ENCODE measurements around the gene ZNF75A.
"Not testable (repeated sequence)": the region's sequence is repeated elsewhere in the genome, so short reads cannot be mapped to it uniquely, and the experiment has no call there.

Gene ZNF75A

GRCh38 chr16:3305109-3306068, at the start of gene ZNF75A, which contains the start of gene TIGD7:
Gene ZNF75A, plus strand, starts transcription at chr16:3305497. Its CDS starts 2,932 bp downstream, at chr16:3308429.
Gene TIGD7, minus strand, starts transcription at chr16:3305430. Its CDS starts 4,816 bp downstream, at chr16:3300614.
- peak; percentile 80 for DNase-seq (ENCODE audit: low read depth, low spot score)

DNA sequence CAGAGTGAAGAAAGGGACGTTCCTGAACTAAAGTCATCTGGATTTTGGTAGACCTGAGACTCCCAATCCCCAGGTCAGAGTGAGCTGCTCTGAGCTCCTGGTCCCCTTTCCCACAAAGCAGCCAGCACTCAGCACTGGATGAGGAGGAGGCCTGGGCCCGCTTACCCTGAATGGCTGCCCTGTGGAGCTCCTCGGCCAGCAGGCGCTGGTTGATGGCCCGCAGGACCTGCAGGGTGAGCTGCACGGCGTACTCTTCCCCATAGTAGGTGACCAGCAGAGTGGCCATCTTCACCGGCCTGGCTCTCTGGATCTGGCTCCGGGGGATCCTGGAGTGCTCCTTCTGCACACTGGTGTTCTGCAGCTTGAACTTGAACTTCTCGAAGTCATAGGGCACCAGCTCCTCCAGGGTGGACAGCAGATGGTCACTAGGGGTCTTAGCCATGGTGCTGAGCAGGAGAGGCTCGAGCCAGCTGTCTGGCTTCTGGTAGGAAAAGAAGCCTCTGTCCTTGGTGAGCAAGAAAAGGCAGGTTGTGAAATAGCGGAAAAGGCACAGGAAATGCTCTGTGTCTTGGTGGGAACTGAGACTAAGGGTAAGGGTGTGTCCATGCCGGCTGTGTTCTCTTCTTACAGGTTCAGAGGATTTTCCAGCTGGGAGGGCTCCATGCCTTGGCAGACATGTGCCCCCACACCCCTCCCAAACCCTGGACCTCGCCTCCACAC, 49.0 kb upstream of the ZNF75A start, which contains the start of gene MEFV:
Gene MEFV (minus strand): TSS at position 488 of the 720 bp plus-strand sequence. CDS start 46 bp downstream, at position 442.
- no peak for DNase-seq (ENCODE audit: low read depth, low spot score)

GRCh38 chr16:3256866-3257465, 48.3 kb upstream of the ZNF75A start:
- DNase-seq (ENCODE audit: low read depth, low spot score) = no peak

GRCh38 chr16:3259836-3260235, 45.5 kb upstream of the ZNF75A start:
- DNase-seq (ENCODE audit: low read depth, low spot score) = no peak

DNA sequence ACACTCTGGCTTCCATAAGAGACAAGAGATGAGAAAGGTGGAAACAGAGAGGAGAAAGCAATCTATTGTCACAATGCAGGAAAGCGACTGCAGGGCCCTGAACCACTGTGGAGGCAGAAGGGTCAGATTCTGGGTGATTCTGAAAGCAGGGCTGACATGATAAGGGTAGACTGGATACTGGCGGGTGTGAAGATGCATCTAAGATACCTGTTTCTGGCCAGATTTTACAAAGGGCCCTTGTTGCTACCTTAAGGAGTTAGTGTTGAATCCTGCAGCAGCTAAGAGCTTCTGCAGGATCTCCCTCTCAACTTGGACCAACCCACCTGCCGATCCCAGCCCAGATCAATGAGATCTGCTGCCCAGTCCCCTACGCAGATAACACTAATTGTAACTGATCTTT, 42.8 kb upstream of the ZNF75A start:
- DNase-seq (ENCODE audit: low read depth, low spot score) = no peak

DNA sequence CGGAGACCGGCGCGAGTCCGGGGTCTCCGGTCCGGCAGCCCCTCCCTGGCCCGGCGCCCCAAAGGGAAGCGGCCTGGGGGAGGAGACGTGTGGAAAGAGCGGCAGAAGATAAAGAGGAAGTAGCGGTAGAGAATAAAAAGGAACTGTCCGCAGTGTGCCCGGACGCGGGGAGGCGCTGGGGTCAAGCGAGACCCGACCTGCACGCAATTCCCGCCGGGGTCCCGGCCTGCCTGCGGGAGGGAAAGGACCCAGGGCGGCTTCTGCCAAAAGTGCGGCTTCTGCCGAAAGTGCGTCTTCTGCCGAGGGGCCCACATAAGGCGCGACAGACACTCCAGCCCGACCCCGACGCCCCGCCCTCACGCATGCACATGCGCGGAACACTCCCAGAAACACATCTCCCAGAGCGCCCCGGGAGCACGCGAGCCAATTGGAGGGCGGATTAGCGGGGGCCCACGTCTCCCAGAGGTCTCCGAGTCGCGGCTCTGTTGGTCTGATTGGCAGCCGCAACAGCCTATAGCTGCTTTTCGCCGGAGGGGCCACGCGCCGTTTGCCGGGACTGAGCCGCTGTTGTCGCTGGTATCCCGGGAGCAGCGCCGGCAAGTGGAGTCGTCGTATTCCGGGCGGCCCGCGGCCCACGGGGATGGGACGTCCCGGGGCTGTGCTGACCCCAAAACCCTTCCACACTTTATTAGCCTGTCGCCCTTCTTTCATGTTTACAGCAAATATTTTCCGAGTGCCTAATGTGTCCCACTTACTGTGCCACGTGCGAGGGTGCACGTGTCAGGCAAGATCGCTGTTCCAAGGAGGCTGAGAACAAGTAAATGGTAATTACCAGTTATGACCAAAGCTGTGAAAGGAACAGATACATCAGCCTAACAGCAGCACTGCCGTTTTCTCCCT, 40.9 kb upstream of the ZNF75A start:
- peak; percentile 88 for DNase-seq (ENCODE audit: low read depth, low spot score)

DNA sequence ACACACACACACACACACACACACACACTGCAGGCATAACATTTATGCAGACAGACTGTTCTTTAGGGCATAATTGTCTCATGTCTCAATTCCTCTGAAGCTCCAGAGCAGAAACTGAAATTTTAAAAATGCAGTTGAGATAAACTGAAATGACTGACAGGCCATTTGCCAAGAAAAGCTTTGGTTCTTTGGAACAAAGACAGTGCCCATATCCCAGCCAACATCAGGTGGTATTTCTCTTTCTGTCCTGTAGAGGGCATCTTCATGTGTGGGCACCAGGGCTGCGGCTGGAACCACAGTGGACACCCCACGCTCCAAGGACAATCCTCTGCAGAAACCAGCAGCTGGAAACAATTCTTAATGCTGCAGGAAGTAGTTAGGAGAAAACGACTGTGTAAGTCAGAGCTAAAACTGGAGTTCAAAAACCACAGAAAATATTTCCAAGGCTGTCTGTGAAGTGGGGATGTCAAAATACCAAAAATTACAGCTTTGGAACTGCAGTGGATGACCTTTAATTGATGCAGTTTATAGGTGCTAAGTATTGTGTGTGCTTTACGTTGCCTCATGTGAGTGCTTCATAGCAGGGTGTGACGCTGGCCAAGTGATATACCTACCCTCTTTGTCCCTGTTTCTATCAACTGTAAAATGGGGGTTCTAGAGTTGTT, 38.3 kb upstream of the ZNF75A start:
- no peak for DNase-seq (ENCODE audit: low read depth, low spot score)

GRCh38 chr16:3268294-3268693, 37.0 kb upstream of the ZNF75A start:
- no peak for DNase-seq (ENCODE audit: low read depth, low spot score)

DNA sequence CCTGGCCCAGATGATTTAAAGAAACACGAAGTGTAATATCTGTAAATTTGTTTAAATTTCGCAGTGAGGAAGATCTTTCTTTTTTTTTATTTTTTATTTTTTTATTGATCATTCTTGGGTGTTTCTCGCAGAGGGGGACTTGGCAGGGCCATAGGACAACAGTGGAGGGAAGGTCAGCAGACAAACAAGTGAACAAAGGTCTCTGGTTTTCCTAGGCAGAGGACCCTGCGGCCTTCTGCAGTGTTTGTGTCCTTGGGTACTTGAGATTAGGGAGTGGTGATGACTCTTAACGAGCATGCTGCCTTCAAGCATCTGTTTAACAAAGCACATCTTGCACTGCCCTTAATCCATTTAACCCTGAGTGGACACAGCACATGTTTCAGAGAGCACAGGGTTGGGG, 34.6 kb upstream of the ZNF75A start:
- DNase-seq (ENCODE audit: low read depth, low spot score) = not testable (repeated sequence)

- DNase-seq (ENCODE audit: low read depth, low spot score) = not testable (repeated sequence)
These were observed 34.0 kb upstream of the ZNF75A start for GRCh38 chr16:3271281-3271680.

GRCh38 chr16:3274490-3274889, 30.8 kb upstream of the ZNF75A start:
- no peak for DNase-seq (ENCODE audit: low read depth, low spot score)

DNA sequence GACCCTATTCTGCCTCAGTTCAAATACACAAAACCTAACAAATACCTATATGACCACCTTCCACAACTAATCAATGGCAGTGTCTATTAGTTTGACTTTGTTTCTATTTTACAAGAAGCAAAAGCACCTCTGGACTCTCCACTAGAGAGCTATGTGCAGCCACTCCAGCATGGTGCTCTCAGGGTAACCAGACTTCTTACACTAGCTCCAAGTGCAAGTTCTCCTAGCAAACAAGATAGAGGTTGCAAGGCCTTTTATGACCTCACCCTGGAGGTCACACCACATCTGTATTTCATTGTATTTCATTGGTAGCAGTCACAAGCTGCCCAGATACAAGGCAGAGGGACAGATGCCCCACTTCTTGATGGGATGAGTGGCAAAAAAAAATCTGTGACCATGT, 30.4 kb upstream of the ZNF75A start:
- DNase-seq (ENCODE audit: low read depth, low spot score) = no peak

DNA sequence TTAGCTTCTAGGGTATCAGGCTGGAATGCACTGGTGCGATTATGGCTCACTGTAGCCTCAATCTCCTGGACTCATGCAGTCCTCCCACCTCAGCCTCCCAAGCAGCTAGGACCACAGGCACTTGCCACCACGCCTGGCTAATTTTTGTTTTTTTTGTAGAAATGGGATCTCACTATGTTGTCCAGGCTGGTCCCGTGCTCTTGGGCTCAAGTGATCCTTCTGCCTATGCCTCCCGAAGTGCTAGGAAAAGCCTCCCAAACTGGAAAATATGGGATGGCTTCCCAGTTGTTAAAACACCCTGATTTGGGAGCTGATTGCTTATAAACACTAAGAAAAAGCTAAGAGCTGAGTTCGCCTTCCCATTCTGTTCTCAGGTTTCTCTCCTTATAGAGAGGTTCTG, 28.6 kb upstream of the ZNF75A start:
- no peak for DNase-seq (ENCODE audit: low read depth, low spot score)

DNA sequence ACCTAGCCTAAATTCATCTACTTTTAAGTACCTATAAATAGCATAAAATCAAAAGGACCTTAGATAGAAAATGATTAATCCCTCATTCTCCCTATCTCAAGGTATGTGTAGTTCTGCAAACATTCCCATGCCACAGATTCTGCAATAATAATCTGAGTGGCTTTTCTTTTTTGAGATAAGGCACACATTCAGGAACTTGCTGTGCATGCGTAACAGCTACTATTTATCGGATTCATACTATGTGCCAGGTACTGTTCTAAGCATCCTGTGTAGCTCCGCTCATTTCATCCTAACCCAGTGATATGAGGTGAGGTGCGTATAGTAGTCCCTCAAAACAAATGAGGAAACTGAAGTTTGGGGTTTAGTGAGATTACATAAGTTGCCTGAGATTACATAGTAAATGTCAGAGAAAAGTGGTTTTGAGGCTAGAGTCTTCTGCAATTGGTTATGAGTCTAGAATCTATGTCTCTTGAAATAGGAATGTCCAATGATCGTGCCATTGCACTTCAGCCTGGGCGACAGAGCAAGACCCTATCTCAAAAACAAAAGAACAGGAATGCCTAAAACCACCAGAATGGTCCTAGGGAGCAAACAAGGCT, 24.0 kb upstream of the ZNF75A start:
- no peak for DNase-seq (ENCODE audit: low read depth, low spot score)

DNA sequence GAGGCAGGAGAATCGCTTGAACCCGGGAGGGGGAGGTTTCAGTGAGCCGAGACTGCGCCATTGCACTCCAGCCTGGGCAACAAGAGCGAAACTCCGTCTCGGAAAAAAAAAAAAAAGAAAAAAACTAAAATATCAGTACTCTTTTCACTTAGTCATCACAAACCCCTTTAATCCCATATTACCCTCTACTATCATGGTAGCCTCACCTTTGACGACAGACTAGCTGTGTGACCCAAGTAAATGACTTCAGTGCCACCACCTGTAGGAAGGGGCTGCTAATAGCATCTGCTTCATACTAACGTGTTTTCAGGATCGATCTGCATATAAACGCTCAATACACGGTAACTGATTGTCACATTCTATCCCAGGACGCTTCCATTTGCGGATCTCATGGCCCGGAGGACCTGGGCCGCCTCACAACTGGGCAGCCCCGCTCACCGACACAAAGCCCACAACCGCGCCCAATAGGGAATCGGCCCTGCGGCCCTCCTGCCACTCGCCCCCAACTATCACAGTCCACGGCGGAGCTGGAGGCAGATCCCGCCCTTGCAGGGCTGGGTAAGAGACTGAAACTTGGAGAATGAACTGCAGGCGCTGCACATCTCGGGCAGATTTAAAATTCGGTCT, 23.1 kb upstream of the ZNF75A start:
- no peak for DNase-seq (ENCODE audit: low read depth, low spot score)

DNA sequence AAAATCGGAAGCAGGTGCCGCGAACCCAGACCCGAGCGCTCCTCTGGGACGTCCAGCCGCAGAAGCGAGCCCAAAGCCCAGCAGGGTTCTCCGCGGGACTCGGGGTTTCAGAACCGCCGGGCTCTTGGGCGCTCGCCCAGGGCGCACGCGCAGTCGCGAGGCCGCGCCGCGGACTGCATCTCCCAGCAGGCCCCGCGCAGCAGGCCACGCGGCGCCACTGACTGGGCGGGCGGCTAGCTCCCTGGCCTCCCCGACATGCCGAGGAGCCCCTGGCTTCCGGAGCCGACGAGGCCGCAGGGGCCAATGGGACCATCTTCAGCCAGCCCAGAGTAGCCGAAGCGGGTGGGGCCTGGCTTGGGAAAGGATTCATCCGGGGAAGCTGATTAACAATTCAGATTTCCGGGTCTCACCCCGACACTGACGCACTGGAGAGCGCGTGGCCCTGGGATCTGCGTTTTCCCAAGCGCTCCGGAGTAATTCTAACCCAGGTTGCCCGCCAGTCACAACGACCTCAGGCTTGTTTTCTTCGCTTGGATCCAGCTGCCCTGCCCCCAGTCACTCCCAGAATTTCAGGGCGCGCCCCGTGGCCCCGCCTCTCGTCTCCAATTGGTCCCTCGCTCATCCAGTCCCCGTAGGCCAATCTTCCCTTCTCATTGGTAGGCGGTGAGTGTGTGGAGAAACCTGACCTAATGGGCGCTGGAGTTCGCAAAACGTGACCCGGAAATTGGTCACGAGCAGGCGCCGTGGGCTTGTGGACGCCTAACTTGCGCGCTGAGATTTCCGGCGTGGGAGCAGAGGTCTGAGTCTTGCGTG, 22.4 kb upstream of the ZNF75A start, which contains the start of gene ZNF263:
Gene ZNF263 (plus strand): TSS at position 762 of the 813 bp plus-strand sequence. CDS start 328 bp downstream, outside the sequence.
- peak; percentile 84 for DNase-seq (ENCODE audit: low read depth, low spot score)

DNA sequence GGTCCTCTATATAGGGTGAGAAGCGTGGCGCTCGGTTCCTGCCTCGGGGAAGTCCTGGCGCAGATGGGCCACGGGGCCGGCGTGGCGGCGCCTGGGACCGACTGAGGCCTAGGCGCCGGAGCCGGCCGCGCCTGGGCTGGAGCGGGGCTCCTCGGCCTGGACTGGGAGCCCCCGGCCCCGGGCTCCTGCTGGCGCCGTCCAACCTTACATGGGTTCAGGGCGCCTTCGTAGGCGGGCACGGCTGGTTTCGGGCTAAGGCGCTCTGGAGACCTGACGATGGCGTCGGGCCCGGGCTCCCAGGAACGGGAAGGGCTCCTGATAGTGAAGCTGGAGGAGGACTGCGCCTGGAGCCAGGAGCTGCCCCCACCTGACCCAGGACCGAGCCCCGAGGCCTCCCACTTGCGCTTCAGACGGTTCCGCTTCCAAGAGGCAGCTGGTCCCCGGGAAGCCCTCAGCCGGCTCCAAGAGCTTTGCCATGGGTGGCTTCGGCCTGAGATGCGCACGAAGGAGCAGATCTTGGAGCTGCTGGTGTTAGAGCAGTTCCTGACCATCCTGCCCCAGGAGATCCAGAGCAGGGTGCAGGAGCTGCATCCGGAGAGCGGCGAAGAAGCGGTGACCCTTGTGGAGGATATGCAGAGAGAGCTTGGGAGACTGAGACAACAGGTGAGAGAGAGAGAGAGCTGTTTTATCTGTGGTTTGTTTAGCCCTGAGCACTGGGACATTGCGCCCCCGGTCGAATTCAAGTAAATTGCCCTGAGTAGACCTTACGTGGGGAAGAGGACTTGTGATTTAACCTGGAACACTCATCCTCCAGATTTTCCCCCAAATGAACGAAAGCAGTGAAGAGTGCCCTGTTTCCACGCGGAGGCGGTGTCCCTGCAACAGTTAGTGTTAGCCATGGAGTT, 21.5 kb upstream of the ZNF75A start:
- no peak for DNase-seq (ENCODE audit: low read depth, low spot score)

Data from iPS DF 19.7 (cell line).